GM12874 (cell line): Measurements from ENCODE around the gene PDK2.
A peak's percentile ranks its signal among the peaks of the same experiment; 100 is the strongest.

Experiments used
- TF ChIP-seq, protein P1 (sequence below): IDR thresholded peaks from 2 replicates; pipeline ENCODE4 v1.5.1; 2011; ENCODE audit warnings: low read depth, mild to moderate bottlenecking, control low read depth, low read length, moderate library complexity; ENCODE audit not compliant: insufficient read depth

Gene PDK2

DNA sequence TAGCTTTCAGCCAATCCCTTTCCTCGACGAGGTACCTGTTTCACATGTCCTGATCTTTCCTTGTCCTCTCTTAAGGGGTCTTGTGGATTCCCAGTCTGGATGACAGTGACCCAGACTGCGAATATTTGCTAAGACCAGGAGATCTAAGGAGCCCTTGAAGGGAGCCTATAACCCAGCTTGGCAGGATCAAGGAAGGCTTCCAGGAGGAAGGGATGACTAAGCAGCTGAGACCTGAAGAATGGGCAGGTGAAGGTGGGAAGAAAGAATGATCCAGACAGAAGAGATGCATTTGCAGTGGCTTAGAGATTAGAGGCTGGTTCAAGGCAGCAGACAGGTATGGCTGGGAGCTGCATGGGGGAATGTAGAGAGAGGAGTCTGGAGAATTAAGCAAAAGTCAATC, 1.9 kb upstream of the PDK2 start:
- TF ChIP-seq, protein P1, sequence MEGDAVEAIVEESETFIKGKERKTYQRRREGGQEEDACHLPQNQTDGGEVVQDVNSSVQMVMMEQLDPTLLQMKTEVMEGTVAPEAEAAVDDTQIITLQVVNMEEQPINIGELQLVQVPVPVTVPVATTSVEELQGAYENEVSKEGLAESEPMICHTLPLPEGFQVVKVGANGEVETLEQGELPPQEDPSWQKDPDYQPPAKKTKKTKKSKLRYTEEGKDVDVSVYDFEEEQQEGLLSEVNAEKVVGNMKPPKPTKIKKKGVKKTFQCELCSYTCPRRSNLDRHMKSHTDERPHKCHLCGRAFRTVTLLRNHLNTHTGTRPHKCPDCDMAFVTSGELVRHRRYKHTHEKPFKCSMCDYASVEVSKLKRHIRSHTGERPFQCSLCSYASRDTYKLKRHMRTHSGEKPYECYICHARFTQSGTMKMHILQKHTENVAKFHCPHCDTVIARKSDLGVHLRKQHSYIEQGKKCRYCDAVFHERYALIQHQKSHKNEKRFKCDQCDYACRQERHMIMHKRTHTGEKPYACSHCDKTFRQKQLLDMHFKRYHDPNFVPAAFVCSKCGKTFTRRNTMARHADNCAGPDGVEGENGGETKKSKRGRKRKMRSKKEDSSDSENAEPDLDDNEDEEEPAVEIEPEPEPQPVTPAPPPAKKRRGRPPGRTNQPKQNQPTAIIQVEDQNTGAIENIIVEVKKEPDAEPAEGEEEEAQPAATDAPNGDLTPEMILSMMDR = no peak

DNA sequence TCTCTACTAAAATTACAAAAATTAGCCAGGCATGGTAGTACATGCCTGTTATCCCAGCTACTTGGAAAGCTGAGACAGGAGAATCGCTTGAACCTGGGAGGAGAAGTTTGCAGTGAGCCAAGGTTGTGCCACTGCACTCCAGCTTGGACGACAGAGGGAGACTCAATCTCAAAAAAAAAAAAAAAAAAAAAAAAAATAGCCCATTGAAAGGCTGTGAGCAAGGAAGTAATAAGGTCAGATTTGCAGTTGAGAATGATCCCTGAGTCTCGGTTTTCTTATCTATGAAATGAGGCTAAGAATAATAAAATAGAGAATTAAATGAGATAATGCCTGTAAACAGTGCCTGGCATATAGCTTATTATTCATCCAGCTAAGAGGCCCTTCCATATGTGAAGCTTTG, 1.3 kb upstream of the PDK2 start:
- TF ChIP-seq, protein P1 = no peak

DNA sequence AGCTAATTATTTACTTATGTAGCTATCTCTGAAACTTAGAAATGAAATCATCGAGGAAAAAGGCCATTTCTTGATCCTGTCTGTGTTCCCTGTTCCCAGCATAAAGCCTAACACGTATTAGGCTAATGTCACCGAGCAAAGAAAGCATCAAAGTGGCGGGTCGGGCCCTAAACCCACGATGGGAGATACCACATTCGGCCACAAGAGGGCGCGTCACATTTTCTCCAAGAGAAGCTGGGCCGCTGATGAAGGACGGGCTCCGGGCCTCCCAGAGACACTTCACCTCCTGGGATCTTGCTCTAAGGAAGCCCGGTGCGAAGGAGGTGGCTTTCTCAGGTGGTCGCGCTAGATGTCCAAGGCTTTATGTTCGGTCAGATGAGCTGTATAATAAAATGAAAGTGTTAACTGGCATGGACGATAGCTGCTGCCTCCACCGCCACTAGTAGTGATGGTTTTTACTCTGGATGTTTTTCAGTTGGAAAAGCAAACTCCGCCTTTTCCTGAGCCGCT, 853 bp upstream of the PDK2 start:
- TF ChIP-seq, protein P1 = peak; percentile 85

DNA sequence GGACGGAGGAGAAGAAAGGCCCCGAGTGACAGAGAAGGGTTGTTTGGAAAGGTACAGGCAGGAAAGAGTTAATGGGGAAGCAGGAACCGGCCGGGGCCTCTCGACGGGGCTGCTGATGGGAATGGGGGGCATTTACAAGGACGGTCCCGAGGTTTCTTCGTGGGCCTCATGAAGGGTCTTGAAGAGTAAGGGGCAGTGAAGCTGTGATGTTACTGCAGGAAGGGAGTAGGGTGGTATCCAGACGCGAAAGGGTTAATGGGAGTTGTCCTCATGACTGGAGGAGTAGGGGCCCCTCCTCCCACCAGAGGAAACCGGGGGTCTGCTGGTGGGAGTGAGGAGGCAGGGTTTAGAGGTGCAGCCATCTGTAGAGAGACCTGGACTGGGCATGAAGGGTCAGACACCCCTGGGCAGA, 481 bp downstream of the PDK2 start:
- TF ChIP-seq, protein P1 = no peak

DNA sequence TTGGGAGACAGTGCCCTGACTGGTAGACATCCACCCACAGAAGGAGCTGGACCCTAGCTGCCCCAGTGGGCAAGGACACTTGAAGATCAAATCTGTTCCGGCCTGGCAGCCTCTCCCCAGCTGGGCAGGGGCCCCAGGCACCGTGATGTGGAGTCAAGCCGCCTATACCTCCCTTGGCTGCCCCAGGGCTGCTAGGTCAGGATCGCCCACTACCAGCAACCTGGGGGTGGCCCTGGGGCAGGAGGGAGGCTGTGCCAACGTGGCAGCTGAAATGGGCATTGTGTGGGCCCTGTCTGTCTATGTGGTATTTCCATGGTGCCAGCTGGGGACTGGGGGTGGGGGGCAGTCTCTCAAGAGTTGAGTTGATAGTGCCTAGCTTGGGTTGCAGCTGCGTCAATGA, 941 bp downstream of the PDK2 start:
- TF ChIP-seq, protein P1 = no peak

DNA sequence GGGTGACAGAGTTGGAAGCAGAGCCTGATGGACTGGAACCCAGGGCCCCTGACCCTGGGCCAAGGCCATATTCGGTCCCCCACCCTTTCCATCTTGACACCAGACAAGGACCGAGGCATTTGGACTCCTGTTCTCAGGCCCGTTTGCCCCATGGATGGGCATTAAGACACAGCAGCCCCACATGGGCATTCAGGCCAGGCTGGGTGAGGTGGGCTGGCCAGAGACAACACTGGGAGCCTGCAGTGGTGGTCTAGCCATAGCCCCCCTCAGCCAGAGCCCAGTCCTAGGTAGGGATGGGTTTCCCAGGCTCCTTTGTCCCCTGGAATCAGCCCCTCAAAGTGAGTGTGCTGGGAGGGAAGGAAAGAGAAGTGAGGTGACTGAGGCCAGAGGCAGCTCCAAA, 1.6 kb downstream of the PDK2 start:
- TF ChIP-seq, protein P1 = no peak

DNA sequence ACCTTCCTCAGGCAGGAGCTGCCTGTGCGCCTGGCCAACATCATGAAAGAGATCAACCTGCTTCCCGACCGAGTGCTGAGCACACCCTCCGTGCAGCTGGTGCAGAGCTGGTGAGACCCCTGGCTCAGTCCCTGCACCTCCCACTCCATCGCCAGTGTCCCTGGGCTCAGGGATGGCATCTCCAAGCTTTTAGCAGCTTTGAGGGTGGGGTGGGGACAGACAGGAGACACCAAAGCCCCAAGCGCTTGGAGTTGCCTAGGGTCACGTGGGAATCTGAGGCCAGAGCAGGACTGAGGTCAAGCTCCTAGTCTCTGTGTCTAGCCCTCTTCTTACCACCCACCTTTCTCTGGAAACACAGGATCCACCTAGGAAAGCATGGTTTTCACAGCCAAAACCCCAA, 2.3 kb downstream of the PDK2 start:
- TF ChIP-seq, protein P1 = no peak

DNA sequence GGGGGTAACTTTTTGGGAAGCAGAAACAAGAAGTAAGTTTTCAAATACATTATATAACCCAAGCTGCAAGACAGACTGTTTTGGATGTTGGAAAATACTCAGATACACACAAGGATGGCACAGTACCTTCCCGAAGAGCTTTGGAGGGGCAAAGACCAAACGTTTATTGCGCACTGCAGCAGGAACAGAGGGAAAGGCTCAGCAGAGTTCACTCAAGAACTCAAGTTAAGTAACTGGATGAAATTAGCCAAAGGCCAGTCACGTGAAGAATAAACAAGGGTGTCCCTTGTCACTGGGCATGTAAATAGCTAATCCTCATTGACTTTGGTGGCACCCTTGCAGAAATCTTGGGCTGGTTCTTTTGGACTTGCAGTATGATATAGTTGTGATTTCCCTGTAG, 2.8 kb downstream of the PDK2 start:
- TF ChIP-seq, protein P1 = no peak
